SK-N-SH (cell line): ENCODE measurements around the gene DHRS12. TPM values are rescaled to one million over a fixed set of nuclear protein-coding genes. Genes with fewer than 3 reads are reported as not detected.
A peak's percentile ranks its signal among the peaks of the same experiment; 100 is the strongest.

Source experiments
- CTCF ChIA-PET: fragments of 300-600, 350-600 bp; formaldehyde crosslinking; extraction: SDS; loops from one replicate; lab custom pipeline; 2021; lab: Yijun Ruan, JAX
- POLR2A ChIA-PET: fragments of 350-600 bp; sonication (Branson Sonifier 250); formaldehyde crosslinking; extraction: SDS; loops from one replicate; lab custom pipeline; 2020; ENCODE audit warnings: antibody characterized with exemption, inconsistent platforms; lab: Yijun Ruan, JAX
- DNase-seq: peaks from one replicate; pipeline ENCODE4 v3.0.0; 2012
- H2AFZ ChIP-seq: fragments of 200-600 bp; sonication (generic); 2 replicates; pipeline ENCODE4 v1.8.1; 2016; ENCODE audit warnings: antibody characterized with exemption, mild to moderate bottlenecking, low read depth
- H3F3A ChIP-seq: fragments of 200-600 bp; sonication (generic); replicated peaks from 2 replicates; pipeline ENCODE3; 2016; ENCODE audit warnings: antibody characterized with exemption, mild to moderate bottlenecking; ENCODE audit not compliant: insufficient read depth
- H3K27ac ChIP-seq, 2 experiments: fragments of 200-500 bp in 1 of 2; fragments of 200-600 bp in 1 of 2; sonication (Bioruptor generic) in 1 of 2; sonication (generic), shearing (Covaris generic) in 1 of 2; 2 replicates each; pipeline versions ENCODE4 v1.5.1 to v1.6.1; 2014 to 2016; ENCODE audit warnings: low read depth in 2 of 2, inconsistent platforms in 1 of 2, low read length in 1 of 2, mild to moderate bottlenecking in 1 of 2, mixed read lengths in 1 of 2
- H3K27me3 ChIP-seq: fragments of 200-600 bp; sonication (generic), shearing (Covaris generic); 2 replicates; pipeline ENCODE4 v1.6.1; 2016; ENCODE audit warnings: mixed run types; ENCODE audit not compliant: insufficient read depth
- H3K36me3 ChIP-seq, 2 experiments: fragments of 200-500 bp in 1 of 2; fragments of 200-600 bp in 1 of 2; sonication (Bioruptor generic) in 1 of 2; sonication (generic) in 1 of 2; replicated peaks in 1 of 2; 2 replicates each; pipeline versions ENCODE3 to v1.5.1; 2014 to 2016; ENCODE audit warnings: low read length in 1 of 2, mild to moderate bottlenecking in 1 of 2; ENCODE audit not compliant: insufficient read depth in 2 of 2, control insufficient read depth in 1 of 2
- H3K4me1 ChIP-seq, 2 experiments: fragments of 200-500 bp in 1 of 2; fragments of 200-600 bp in 1 of 2; sonication (Bioruptor generic) in 1 of 2; sonication (generic), shearing (Covaris generic) in 1 of 2; 2 replicates each; pipeline versions ENCODE4 v1.5.1 to v1.6.1; 2014 to 2016; ENCODE audit warnings: low read depth in 1 of 2, low read length in 1 of 2, mixed run types in 1 of 2; ENCODE audit not compliant: insufficient read depth in 2 of 2, control insufficient read depth in 1 of 2
- H3K4me2 ChIP-seq: fragments of 200-600 bp; sonication (generic), shearing (Covaris generic); 2 replicates; pipeline ENCODE4 v1.6.1; 2017; ENCODE audit warnings: mixed run types
- H3K4me3 ChIP-seq, 2 experiments: fragments of 200-500 bp in 1 of 2; fragments of 200-600 bp in 1 of 2; sonication (Bioruptor generic) in 1 of 2; sonication (generic), shearing (Covaris generic) in 1 of 2; 2 replicates each; pipeline versions ENCODE4 v1.5.1 to v1.8.1; 2014 to 2016; ENCODE audit warnings: low read depth in 2 of 2, inconsistent platforms in 1 of 2, low read length in 1 of 2, mild to moderate bottlenecking in 1 of 2, mixed read lengths in 1 of 2, moderate library complexity in 1 of 2
- H3K79me2 ChIP-seq: fragments of 200-600 bp; sonication (generic); 2 replicates; pipeline ENCODE4 v1.8.1; 2017; ENCODE audit warnings: mild to moderate bottlenecking; ENCODE audit not compliant: insufficient read depth
- H3K9ac ChIP-seq: fragments of 200-600 bp; sonication (generic); 2 replicates; pipeline ENCODE4 v1.6.1; 2017; ENCODE audit warnings: mixed run types
- H3K9me2 ChIP-seq: fragments of 200-600 bp; sonication (generic); 2 replicates; pipeline ENCODE4 v1.6.1; 2017; ENCODE audit warnings: mixed run types
- H3K9me3 ChIP-seq: fragments of 200-600 bp; sonication (generic); 2 replicates; pipeline ENCODE4 v1.6.1; 2017; ENCODE audit warnings: mixed run types, mild to moderate bottlenecking, moderate library complexity
- H4K20me1 ChIP-seq: fragments of 200-600 bp; sonication (generic); 2 replicates; pipeline ENCODE4 v1.6.1; 2017; ENCODE audit warnings: mild to moderate bottlenecking, mixed run types; ENCODE audit not compliant: insufficient read depth
- EP300 ChIP-seq, 2 experiments: IDR thresholded peaks; 2 replicates each; pipeline versions ENCODE4 v1.4.0 to v1.6.1; 2012; ENCODE audit warnings: borderline replicate concordance in 1 of 2, low read depth in 1 of 2, low read length in 1 of 2
- FOXM1 ChIP-seq: IDR thresholded peaks from 2 replicates; pipeline ENCODE4 v1.4.0; 2012; ENCODE audit warnings: low read depth, mild to moderate bottlenecking
- GATA2 ChIP-seq: sonication (generic); formaldehyde crosslinking; IDR thresholded peaks from 2 replicates; pipeline ENCODE4 v1.5.0; 2020; ENCODE audit warnings: mild to moderate bottlenecking, missing genetic modification reagents
- JUND ChIP-seq: IDR thresholded peaks from 2 replicates; pipeline ENCODE4 v1.4.0; 2012
- NRF1 ChIP-seq: IDR thresholded peaks from 2 replicates; pipeline ENCODE4 v1.6.1; 2012; ENCODE audit warnings: low read depth, mild to moderate bottlenecking, low read length
- RCOR1 ChIP-seq: fragments of 150-350 bp; IDR thresholded peaks from 2 replicates; pipeline ENCODE4 v1.6.1; 2017; ENCODE audit warnings: antibody characterized with exemption, low read length
- RXRA ChIP-seq: IDR thresholded peaks from 2 replicates; pipeline ENCODE4 v1.4.0; 2012; ENCODE audit warnings: low read depth, mild to moderate bottlenecking, borderline replicate concordance
- SMC3 ChIP-seq: IDR thresholded peaks from 2 replicates; pipeline ENCODE4 v1.6.1; 2012; ENCODE audit warnings: low read depth, low read length, improper control_type of control experiment
- WGBS: methylation state at CpG from one replicate; pipeline ENCODE4 v1.1.6; 2017; ENCODE audit warnings: low lambda C conversion rate; 5-methylcytosine and 5-hydroxymethylcytosine counted together
- polyA plus RNA-seq, 3 experiments: library from polyadenylated mRNA; depleted of rRNA; stranded (reverse); fragments of >200 nt; gene quantifications; 2 replicates each; pipeline ENCODE4 v1.2.3, GENCODE V29; 2012
- TF ChIP-seq, protein P1 (sequence below): IDR thresholded peaks from 2 replicates; pipeline ENCODE4 v1.4.0; 2012; ENCODE audit warnings: low read depth, borderline replicate concordance

DHRS12 gene
- polyA plus RNA-seq, 1 of the 3 experiments (the other 2 are of a cell fraction), result 9.6 TPM

GRCh38 chr13:51837016-51837415 is 33.1 kb upstream of the DHRS12 start:
- H3K4me3 ChIP-seq, result no peak overlapping the region
- no peaks in the 10 kb centered on the region; the same call in 1 of the 2 replicates for H3K27me3 ChIP-seq
- no peaks in the 10 kb centered on the region for H3F3A ChIP-seq
- H3K4me1 ChIP-seq, result peaks cover 2 to 8% of the 10 kb centered on the region in 2 experiments; a peak in 1 of 4 replicates
- H3K79me2 ChIP-seq, result no peaks in the 10 kb centered on the region
- H3K9ac ChIP-seq, result no peak overlapping the region
- 86% methylated on average over 3 of the region's 3 CpGs for WGBS
- no peak overlapping the region for H2AFZ ChIP-seq
- DNase-seq, result no peak
- no peak overlapping the region for H3K4me2 ChIP-seq
- H4K20me1 ChIP-seq, result no peaks in the 10 kb centered on the region
- TF ChIP-seq, protein P1, sequence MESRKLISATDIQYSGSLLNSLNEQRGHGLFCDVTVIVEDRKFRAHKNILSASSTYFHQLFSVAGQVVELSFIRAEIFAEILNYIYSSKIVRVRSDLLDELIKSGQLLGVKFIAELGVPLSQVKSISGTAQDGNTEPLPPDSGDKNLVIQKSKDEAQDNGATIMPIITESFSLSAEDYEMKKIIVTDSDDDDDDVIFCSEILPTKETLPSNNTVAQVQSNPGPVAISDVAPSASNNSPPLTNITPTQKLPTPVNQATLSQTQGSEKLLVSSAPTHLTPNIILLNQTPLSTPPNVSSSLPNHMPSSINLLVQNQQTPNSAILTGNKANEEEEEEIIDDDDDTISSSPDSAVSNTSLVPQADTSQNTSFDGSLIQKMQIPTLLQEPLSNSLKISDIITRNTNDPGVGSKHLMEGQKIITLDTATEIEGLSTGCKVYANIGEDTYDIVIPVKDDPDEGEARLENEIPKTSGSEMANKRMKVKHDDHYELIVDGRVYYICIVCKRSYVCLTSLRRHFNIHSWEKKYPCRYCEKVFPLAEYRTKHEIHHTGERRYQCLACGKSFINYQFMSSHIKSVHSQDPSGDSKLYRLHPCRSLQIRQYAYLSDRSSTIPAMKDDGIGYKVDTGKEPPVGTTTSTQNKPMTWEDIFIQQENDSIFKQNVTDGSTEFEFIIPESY, result no peak
- no peak for TF ChIP-seq RCOR1
- H3K27ac ChIP-seq, result no peak overlapping the region
- ChIA-PET POLR2A (no interaction called here), CTCF (interaction anchor here (1.1 to 7.2 kb wide), 4 partner anchors 9 to 23 kb away, joined by 3 to 36 read pairs (median 4); partner anchors contain the start of gene TMEM272)
- H3K9me3 ChIP-seq, result no peaks in the 10 kb centered on the region
- H3K36me3 ChIP-seq, result no peaks in the 10 kb centered on the region
- no peaks in the 10 kb centered on the region for H3K9me2 ChIP-seq

DNA sequence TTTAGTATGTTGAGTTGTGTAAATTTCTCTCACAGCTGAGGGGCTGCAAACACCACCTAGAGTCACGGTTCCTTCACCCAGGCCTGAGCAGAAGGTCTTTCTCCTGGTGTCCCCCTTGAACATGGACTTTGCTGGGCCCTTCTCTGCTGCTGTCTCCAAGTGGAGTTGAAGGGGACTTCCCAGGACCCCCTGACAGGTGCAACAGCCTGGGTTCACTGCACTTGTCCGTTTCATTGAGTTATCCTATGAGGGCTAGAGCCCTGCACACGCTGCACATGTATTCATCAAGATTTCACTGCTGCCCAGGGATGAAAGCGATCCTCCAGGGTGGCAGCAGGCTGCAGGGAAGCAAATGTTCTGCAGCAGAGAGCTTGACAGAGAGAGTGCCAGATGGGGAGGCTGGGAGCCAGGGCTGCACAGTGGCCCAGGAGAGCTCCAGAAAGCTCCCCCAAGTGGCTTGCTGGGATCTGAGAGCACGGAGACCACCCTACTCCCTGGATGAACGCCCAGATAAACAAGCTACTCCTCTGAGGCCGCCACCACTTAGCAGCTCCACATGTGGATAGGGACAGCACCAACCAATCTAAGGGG is 30.7 kb upstream of the DHRS12 start:
- Histone ChIP-seq H3K79me2 (no peaks in the 10 kb centered on the region), H3K9me3 (no peaks in the 10 kb centered on the region), H3K4me1 (peaks cover 2 to 8% of the 10 kb centered on the region in 2 experiments; a peak in 1 of 4 replicates), H3K27ac (no peak overlapping the region), H3K36me3 (no peaks in the 10 kb centered on the region), H2AFZ (no peak overlapping the region), H3K4me2 (no peak overlapping the region), H4K20me1 (no peaks in the 10 kb centered on the region)
- peak; percentile 43 for DNase-seq
- whole genome bisulfite sequencing, result 48% methylated on average over 7 of the region's 7 CpGs
- POLR2A ChIA-PET, result no interaction called here
- TF ChIP-seq RXRA, result no peak
- TF ChIP-seq NRF1, result no peak
- TF ChIP-seq SMC3, result no peak
- no peak for TF ChIP-seq FOXM1
- no peak for TF ChIP-seq GATA2
- no peak for TF ChIP-seq EP300 (IDR thresholded peaks at IDR 0.05; ENCODE audit: borderline replicate concordance in 1 of 2, low read depth in 1 of 2, low read length in 1 of 2)
- TF ChIP-seq, protein P1, result no peak
- TF ChIP-seq JUND, result no peak
- TF ChIP-seq, all 33 proteins: peak for 0
- Histone ChIP-seq H3K27me3 (no peaks in the 10 kb centered on the region; the same call in 1 of the 2 replicates), H3F3A (no peaks in the 10 kb centered on the region), H3K9me2 (no peaks in the 10 kb centered on the region), H3K9ac (no peak overlapping the region), H3K4me3 (no peak overlapping the region)
- CTCF ChIA-PET, result interaction anchor here (0.7 to 7.2 kb wide), 8 partner anchors 12 to 548 kb away, joined by 3 to 36 read pairs (median 3); partner anchors contain the start of gene TMEM272
